NOMO-1 treated with DMSO at 0.1 percent for 48 hours (cell line): Measurements from ENCODE around the gene COX8A.

Experiments
- DNase-seq: peaks from one replicate; lab custom pipeline; 2025; ENCODE audit not compliant: unreplicated experiment; lab: John Stamatoyannopoulos, UW

COX8A gene

GRCh38 chr11:64019106-64020037 is 45.0 kb downstream of the COX8A start:
- DNase-seq = no peak

- DNase-seq = no peak
These were observed 46.7 kb downstream of the COX8A start for GRCh38 chr11:64020976-64021756.

GRCh38 chr11:64021757-64022093 is 47.3 kb downstream of the COX8A start:
- DNase-seq = no peak

GRCh38 chr11:64022125-64022784 is 47.8 kb downstream of the COX8A start:
- DNase-seq = no peak

GRCh38 chr11:64023712-64024710 is 49.6 kb downstream of the COX8A start:
- DNase-seq = no peak

- no peak for DNase-seq
These were observed 50.8 kb downstream of the COX8A start for GRCh38 chr11:64025205-64025604.
